ENCODE data around the gene MEIS2.

The MEIS2 gene

DNA sequence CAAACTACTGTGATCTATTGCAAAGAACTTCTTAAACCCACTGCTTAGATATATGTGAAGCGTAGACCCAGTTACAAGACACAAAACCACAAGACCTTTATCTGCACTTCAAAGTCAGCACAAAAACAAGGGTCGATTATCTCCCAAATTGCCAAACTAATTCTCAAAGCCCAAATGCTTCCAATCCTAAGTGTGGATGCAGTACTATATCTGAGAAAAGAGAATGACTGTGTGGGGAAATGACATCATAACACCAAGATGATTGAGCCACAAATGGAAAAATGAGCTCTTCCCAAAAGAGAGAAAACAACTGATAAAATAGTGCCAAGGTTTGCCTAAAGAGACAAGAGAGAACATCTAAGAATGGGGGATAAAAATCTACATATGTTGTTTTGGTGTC lies 86.2 kb downstream of the MEIS2 start:
- TF ChIP-seq TCF12 (IDR thresholded peaks at IDR 0.05; ENCODE audit: low read depth) (no peak), NFIC (IDR thresholded peaks at IDR 0.05) (no peak), CEBPB (IDR thresholded peaks at IDR 0.05) (no peak), ZBTB7A (IDR thresholded peaks at IDR 0.05; ENCODE audit: low read depth) (no peak), RAD21 (IDR thresholded peaks at IDR 0.05; ENCODE audit: low read depth) (no peak), EGR1 (IDR thresholded peaks at IDR 0.05) (no peak), CREB1 (IDR thresholded peaks at IDR 0.05; ENCODE audit: low read depth) (no peak), EP300 (IDR thresholded peaks at IDR 0.05; ENCODE audit: borderline replicate concordance) (no peak), TAF1 (IDR thresholded peaks at IDR 0.05; ENCODE audit: low read depth) (no peak), FOXM1 (IDR thresholded peaks at IDR 0.05; ENCODE audit: borderline replicate concordance, low read depth) (no peak), YY1 (IDR thresholded peaks at IDR 0.05; ENCODE audit: low read depth) (no peak), USF1 (IDR thresholded peaks at IDR 0.05) (no peak), TEAD4 (IDR thresholded peaks at IDR 0.05) (no peak)
- TF ChIP-seq, protein P1, sequence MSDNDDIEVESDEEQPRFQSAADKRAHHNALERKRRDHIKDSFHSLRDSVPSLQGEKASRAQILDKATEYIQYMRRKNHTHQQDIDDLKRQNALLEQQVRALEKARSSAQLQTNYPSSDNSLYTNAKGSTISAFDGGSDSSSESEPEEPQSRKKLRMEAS (IDR thresholded peaks at IDR 0.05) = no peak
- TF ChIP-seq, protein P2, sequence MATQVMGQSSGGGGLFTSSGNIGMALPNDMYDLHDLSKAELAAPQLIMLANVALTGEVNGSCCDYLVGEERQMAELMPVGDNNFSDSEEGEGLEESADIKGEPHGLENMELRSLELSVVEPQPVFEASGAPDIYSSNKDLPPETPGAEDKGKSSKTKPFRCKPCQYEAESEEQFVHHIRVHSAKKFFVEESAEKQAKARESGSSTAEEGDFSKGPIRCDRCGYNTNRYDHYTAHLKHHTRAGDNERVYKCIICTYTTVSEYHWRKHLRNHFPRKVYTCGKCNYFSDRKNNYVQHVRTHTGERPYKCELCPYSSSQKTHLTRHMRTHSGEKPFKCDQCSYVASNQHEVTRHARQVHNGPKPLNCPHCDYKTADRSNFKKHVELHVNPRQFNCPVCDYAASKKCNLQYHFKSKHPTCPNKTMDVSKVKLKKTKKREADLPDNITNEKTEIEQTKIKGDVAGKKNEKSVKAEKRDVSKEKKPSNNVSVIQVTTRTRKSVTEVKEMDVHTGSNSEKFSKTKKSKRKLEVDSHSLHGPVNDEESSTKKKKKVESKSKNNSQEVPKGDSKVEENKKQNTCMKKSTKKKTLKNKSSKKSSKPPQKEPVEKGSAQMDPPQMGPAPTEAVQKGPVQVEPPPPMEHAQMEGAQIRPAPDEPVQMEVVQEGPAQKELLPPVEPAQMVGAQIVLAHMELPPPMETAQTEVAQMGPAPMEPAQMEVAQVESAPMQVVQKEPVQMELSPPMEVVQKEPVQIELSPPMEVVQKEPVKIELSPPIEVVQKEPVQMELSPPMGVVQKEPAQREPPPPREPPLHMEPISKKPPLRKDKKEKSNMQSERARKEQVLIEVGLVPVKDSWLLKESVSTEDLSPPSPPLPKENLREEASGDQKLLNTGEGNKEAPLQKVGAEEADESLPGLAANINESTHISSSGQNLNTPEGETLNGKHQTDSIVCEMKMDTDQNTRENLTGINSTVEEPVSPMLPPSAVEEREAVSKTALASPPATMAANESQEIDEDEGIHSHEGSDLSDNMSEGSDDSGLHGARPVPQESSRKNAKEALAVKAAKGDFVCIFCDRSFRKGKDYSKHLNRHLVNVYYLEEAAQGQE (IDR thresholded peaks at IDR 0.05; ENCODE audit: low read depth) = no peak

DNA sequence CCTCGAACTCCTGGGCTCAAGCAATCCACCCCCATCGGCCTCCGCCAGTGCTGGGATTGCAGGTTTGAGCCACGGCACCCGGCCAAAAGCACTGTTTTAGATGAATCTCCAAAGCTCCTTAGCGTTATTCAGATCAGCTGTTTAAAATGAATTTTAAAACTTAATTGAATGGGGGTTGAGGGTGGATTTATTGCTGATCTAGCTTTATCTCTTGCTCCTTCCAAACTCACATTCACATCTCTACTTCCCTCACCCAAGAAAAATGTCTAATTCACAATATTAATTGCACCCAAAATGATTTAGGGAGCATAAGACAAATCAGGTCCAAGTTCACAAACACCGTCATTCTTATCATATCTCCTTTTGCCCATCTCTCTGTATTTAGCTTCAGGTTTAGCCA lies 89.8 kb downstream of the MEIS2 start:
- TF ChIP-seq FOXM1 (IDR thresholded peaks at IDR 0.05; ENCODE audit: borderline replicate concordance, low read depth) (no peak), USF1 (IDR thresholded peaks at IDR 0.05) (no peak), TEAD4 (IDR thresholded peaks at IDR 0.05) (no peak), ZBTB7A (IDR thresholded peaks at IDR 0.05; ENCODE audit: low read depth) (no peak), EGR1 (IDR thresholded peaks at IDR 0.05) (no peak), YY1 (IDR thresholded peaks at IDR 0.05; ENCODE audit: low read depth) (no peak)

DNA sequence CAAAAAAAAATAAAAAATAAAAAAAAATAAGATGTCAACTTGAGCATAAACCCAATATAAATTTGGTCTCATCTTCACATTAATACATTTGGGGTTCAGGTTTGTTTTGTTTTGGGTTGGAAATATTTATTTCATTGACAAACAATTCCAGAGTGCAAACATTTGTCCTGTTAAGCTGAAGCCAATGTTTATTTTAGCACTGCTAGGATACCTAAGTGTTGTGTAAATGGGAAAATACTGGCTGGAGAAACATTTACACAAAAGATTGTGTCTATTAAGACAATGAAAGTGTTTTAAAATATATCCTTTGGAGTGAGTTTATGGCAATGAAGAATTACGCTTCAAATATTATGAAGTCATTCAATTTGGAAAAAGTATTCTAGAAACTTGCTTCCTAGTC lies 91.1 kb downstream of the MEIS2 start:
- TF ChIP-seq EP300 (IDR thresholded peaks at IDR 0.05; ENCODE audit: borderline replicate concordance) (no peak), TEAD4 (IDR thresholded peaks at IDR 0.05) (no peak)
- TF ChIP-seq, protein P2 (IDR thresholded peaks at IDR 0.05; ENCODE audit: low read depth) = no peak
- TF ChIP-seq, protein P1 (IDR thresholded peaks at IDR 0.05) = no peak

- no peak for TF ChIP-seq TCF12 (IDR thresholded peaks at IDR 0.05; ENCODE audit: low read depth)
These were observed 92.1 kb downstream of the MEIS2 start for GRCh38 chr15:37008205-37008604.

GRCh38 chr15:37007301-37007700 lies 93.0 kb downstream of the MEIS2 start:
- no peak for TF ChIP-seq CEBPB (IDR thresholded peaks at IDR 0.05)

GRCh38 chr15:37004981-37005735 lies 95.2 kb downstream of the MEIS2 start:
- TF ChIP-seq USF1 (IDR thresholded peaks at IDR 0.05) = no peak

GRCh38 chr15:37004373-37004869 lies 95.9 kb downstream of the MEIS2 start:
- no peak for TF ChIP-seq YY1 (IDR thresholded peaks at IDR 0.05; ENCODE audit: low read depth)
- TF ChIP-seq NFIC (IDR thresholded peaks at IDR 0.05) = no peak
- TF ChIP-seq TEAD4 (IDR thresholded peaks at IDR 0.05) = no peak
- TF ChIP-seq ZBTB7A (IDR thresholded peaks at IDR 0.05; ENCODE audit: low read depth) = no peak
- no peak for TF ChIP-seq CREB1 (IDR thresholded peaks at IDR 0.05; ENCODE audit: low read depth)
- TF ChIP-seq, protein P2 (IDR thresholded peaks at IDR 0.05; ENCODE audit: low read depth) = no peak
- no peak for TF ChIP-seq CEBPB (IDR thresholded peaks at IDR 0.05)
- no peak for TF ChIP-seq RAD21 (IDR thresholded peaks at IDR 0.05; ENCODE audit: low read depth)
- TF ChIP-seq USF1 (IDR thresholded peaks at IDR 0.05) = no peak
- no peak for TF ChIP-seq TAF1 (IDR thresholded peaks at IDR 0.05; ENCODE audit: low read depth)
- TF ChIP-seq EP300 (IDR thresholded peaks at IDR 0.05; ENCODE audit: borderline replicate concordance) = no peak
- TF ChIP-seq TCF12 (IDR thresholded peaks at IDR 0.05; ENCODE audit: low read depth) = no peak
- TF ChIP-seq, protein P1 (IDR thresholded peaks at IDR 0.05) = no peak
- no peak for TF ChIP-seq EGR1 (IDR thresholded peaks at IDR 0.05)
- TF ChIP-seq FOXM1 (IDR thresholded peaks at IDR 0.05; ENCODE audit: borderline replicate concordance, low read depth) = no peak

All from Ishikawa (cell line).